ENCODE measurements around the gene STX11. TPM values are rescaled to one million over a fixed set of nuclear protein-coding genes. Genes with fewer than 3 reads are reported as not detected.

The STX11 gene
- total and polyA plus RNA-seq, 2 experiments from 2014 or later, result 1.1 to 2.2 TPM

- TF ChIP-seq EZH2 (IDR thresholded peaks at IDR 0.05; ENCODE audit: insufficient read depth, poor library complexity, severe bottlenecking) (no peak), EZH2phosphoT487 (IDR thresholded peaks at IDR 0.05; ENCODE audit: insufficient read depth, low read depth) (no peak)
- Histone ChIP-seq H3K27ac (no peak overlapping the region), H3K79me2 (ENCODE audit: insufficient read depth) (no peaks in the 10 kb centered on the region), H3K27me3 (replicated peaks; ENCODE audit: insufficient read depth) (no peaks in the 10 kb centered on the region), H3K4me2 (ENCODE audit: unreplicated experiment) (no peak overlapping the region), H3F3A (ENCODE audit: insufficient read depth) (no peaks in the 10 kb centered on the region), H3K9me3 (ENCODE audit: low read depth) (no peaks in the 10 kb centered on the region), H2AFZ (no peak overlapping the region), H3K4me1 (ENCODE audit: insufficient read depth) (no peaks in the 10 kb centered on the region), H3K9ac (no peak overlapping the region), H3K9me2 (ENCODE audit: insufficient read depth) (no peaks in the 10 kb centered on the region), H3K4me3 (no peak overlapping the region), H4K20me1 (ENCODE audit: insufficient read depth) (no peaks in the 10 kb centered on the region), H3K36me3 (ENCODE audit: low read depth) (no peaks in the 10 kb centered on the region)
- no peak for DNase-seq
- in situ Hi-C loops (cut with MboI), result no loop called here
- WGBS, 2 experiments (ENCODE audit: low coverage in 1 of 2, low lambda C conversion rate in 2 of 2, missing lambda C conversion rate in 2 of 2), result 50 to 51% methylated on average over 4 of the region's 4 CpGs
Measured at GRCh38 chr6:144138542-144138941, 11.8 kb upstream of the STX11 start.

GRCh38 chr6:144139817-144140216, 10.5 kb upstream of the STX11 start:
- in situ Hi-C loops (cut with MboI), result no loop called here
- Histone ChIP-seq H3K4me2 (ENCODE audit: unreplicated experiment) (no peak overlapping the region), H3K9me2 (ENCODE audit: insufficient read depth) (no peaks in the 10 kb centered on the region), H3K36me3 (ENCODE audit: low read depth) (no peaks in the 10 kb centered on the region), H4K20me1 (ENCODE audit: insufficient read depth) (no peaks in the 10 kb centered on the region), H3K9ac (no peak overlapping the region), H3K79me2 (ENCODE audit: insufficient read depth) (no peaks in the 10 kb centered on the region), H3K4me1 (ENCODE audit: insufficient read depth) (no peaks in the 10 kb centered on the region), H3F3A (ENCODE audit: insufficient read depth) (no peaks in the 10 kb centered on the region), H3K9me3 (ENCODE audit: low read depth) (no peaks in the 10 kb centered on the region), H2AFZ (no peak overlapping the region), H3K4me3 (no peak overlapping the region), H3K27me3 (replicated peaks; ENCODE audit: insufficient read depth) (no peaks in the 10 kb centered on the region), H3K27ac (no peak overlapping the region)
- no peak for DNase-seq
- 62 to 64% methylated on average over 3 of the region's 3 CpGs for WGBS, 2 experiments (ENCODE audit: low coverage in 1 of 2, low lambda C conversion rate in 2 of 2, missing lambda C conversion rate in 2 of 2)
- TF ChIP-seq EZH2phosphoT487 (IDR thresholded peaks at IDR 0.05; ENCODE audit: insufficient read depth, low read depth), result no peak
- TF ChIP-seq EZH2 (IDR thresholded peaks at IDR 0.05; ENCODE audit: insufficient read depth, poor library complexity, severe bottlenecking), result no peak

- Histone ChIP-seq H3K36me3 (ENCODE audit: low read depth) (no peaks in the 10 kb centered on the region), H3K9me2 (ENCODE audit: insufficient read depth) (no peaks in the 10 kb centered on the region), H3K27ac (no peak overlapping the region), H3K4me1 (ENCODE audit: insufficient read depth) (no peaks in the 10 kb centered on the region), H3K9ac (no peak overlapping the region), H3K4me3 (no peak overlapping the region), H3K27me3 (replicated peaks; ENCODE audit: insufficient read depth) (no peaks in the 10 kb centered on the region), H3F3A (ENCODE audit: insufficient read depth) (peaks cover 7% of the 10 kb centered on the region; the same call in 1 of the 2 replicates), H3K9me3 (ENCODE audit: low read depth) (no peaks in the 10 kb centered on the region), H3K4me2 (ENCODE audit: unreplicated experiment) (no peak overlapping the region), H2AFZ (no peak overlapping the region), H3K79me2 (ENCODE audit: insufficient read depth) (no peaks in the 10 kb centered on the region), H4K20me1 (ENCODE audit: insufficient read depth) (no peaks in the 10 kb centered on the region)
- in situ Hi-C loops (cut with MboI), result no loop called here
- TF ChIP-seq EZH2phosphoT487 (IDR thresholded peaks at IDR 0.05; ENCODE audit: insufficient read depth, low read depth) (no peak), EZH2 (IDR thresholded peaks at IDR 0.05; ENCODE audit: insufficient read depth, poor library complexity, severe bottlenecking) (no peak)
- DNase-seq, result no peak
- WGBS, 2 experiments (ENCODE audit: low coverage in 1 of 2, low lambda C conversion rate in 2 of 2, missing lambda C conversion rate in 2 of 2), result 92 to 93% methylated on average over 2 of the region's 2 CpGs
Measured at GRCh38 chr6:144140867-144141266, 9.4 kb upstream of the STX11 start.

- Histone ChIP-seq H3K9me2 (ENCODE audit: insufficient read depth) (no peaks in the 10 kb centered on the region), H3K27me3 (replicated peaks; ENCODE audit: insufficient read depth) (no peaks in the 10 kb centered on the region), H3K9ac (no peak overlapping the region), H3K4me2 (ENCODE audit: unreplicated experiment) (no peak overlapping the region), H3K36me3 (ENCODE audit: low read depth) (no peaks in the 10 kb centered on the region), H4K20me1 (ENCODE audit: insufficient read depth) (no peaks in the 10 kb centered on the region), H3K79me2 (ENCODE audit: insufficient read depth) (no peaks in the 10 kb centered on the region), H3K9me3 (ENCODE audit: low read depth) (no peaks in the 10 kb centered on the region), H2AFZ (no peak overlapping the region), H3K27ac (no peak overlapping the region), H3K4me1 (ENCODE audit: insufficient read depth) (no peaks in the 10 kb centered on the region), H3F3A (ENCODE audit: insufficient read depth) (peaks cover 10% of the 10 kb centered on the region; the same call in 1 of the 2 replicates), H3K4me3 (no peak overlapping the region)
- no peak for TF ChIP-seq EZH2phosphoT487 (IDR thresholded peaks at IDR 0.05; ENCODE audit: insufficient read depth, low read depth)
- TF ChIP-seq EZH2 (IDR thresholded peaks at IDR 0.05; ENCODE audit: insufficient read depth, poor library complexity, severe bottlenecking), result no peak
- 73 to 88% methylated on average over 2 of the region's 2 CpGs for WGBS, 2 experiments (ENCODE audit: low coverage in 1 of 2, low lambda C conversion rate in 2 of 2, missing lambda C conversion rate in 2 of 2)
- in situ Hi-C loops (cut with MboI), result no loop called here
- DNase-seq, result no peak
Measured at GRCh38 chr6:144141470-144141869, 8.8 kb upstream of the STX11 start.

GRCh38 chr6:144143106-144143505, 7.2 kb upstream of the STX11 start:
- Histone ChIP-seq H2AFZ (no peak overlapping the region), H3K79me2 (ENCODE audit: insufficient read depth) (no peaks in the 10 kb centered on the region), H3K27me3 (replicated peaks; ENCODE audit: insufficient read depth) (no peaks in the 10 kb centered on the region), H3K9me3 (ENCODE audit: low read depth) (no peaks in the 10 kb centered on the region), H3F3A (ENCODE audit: insufficient read depth) (peaks cover 10% of the 10 kb centered on the region; the same call in 1 of the 2 replicates), H4K20me1 (ENCODE audit: insufficient read depth) (no peaks in the 10 kb centered on the region), H3K9me2 (ENCODE audit: insufficient read depth) (no peaks in the 10 kb centered on the region), H3K9ac (no peak overlapping the region), H3K4me1 (ENCODE audit: insufficient read depth) (no peaks in the 10 kb centered on the region), H3K4me2 (ENCODE audit: unreplicated experiment) (no peak overlapping the region), H3K36me3 (ENCODE audit: low read depth) (no peaks in the 10 kb centered on the region), H3K4me3 (no peak overlapping the region), H3K27ac (no peak overlapping the region)
- DNase-seq, result no peak
- 89 to 92% methylated on average over 1 of the region's 1 CpG for WGBS, 2 experiments (ENCODE audit: low coverage in 1 of 2, low lambda C conversion rate in 2 of 2, missing lambda C conversion rate in 2 of 2)
- in situ Hi-C loops (cut with MboI), result no loop called here
- TF ChIP-seq EZH2phosphoT487 (IDR thresholded peaks at IDR 0.05; ENCODE audit: insufficient read depth, low read depth), result no peak
- TF ChIP-seq EZH2 (IDR thresholded peaks at IDR 0.05; ENCODE audit: insufficient read depth, poor library complexity, severe bottlenecking), result no peak

All from GM23248 (cell line).